Endothelial cell of umbilical vein (primary cell): ENCODE measurements around the gene MYPN. TPM values are rescaled to one million over a fixed set of nuclear protein-coding genes. Genes with fewer than 3 reads are reported as not detected.

Source experiments
- BruUV-seq: library from RNA; stranded (reverse); fragments of 400-500 nt; replicated peaks from 2 replicates; lab custom pipeline; 2021; lab: Mats Ljungman, UMichigan
- CTCF ChIA-PET: fragments of 300-600, 350-600 bp; sonication (Branson Sonifier 250); formaldehyde crosslinking; loops from one replicate; lab custom pipeline; 2021; ENCODE audit warnings: antibody characterized with exemption, inconsistent platforms; lab: Charles Lee
- POLR2A ChIA-PET: fragments of 300-600, 350-600 bp; sonication (Branson Sonifier 250); formaldehyde crosslinking; loops from one replicate; lab custom pipeline; 2021; ENCODE audit warnings: antibody characterized with exemption, inconsistent platforms; lab: Charles Lee
- DNase-seq: peaks from one replicate; pipeline ENCODE4 v3.0.0-alpha.2; 2011; ENCODE audit warnings: low read depth, low spot score
- FAIRE-seq: peaks from 2 replicates; lab custom pipeline; 2011; peaks lifted over from hg19 to GRCh38; lab: Jason Lieb, UNC
- H2AFZ ChIP-seq: 2 replicates; pipeline ENCODE4 v1.6.0; 2012; ENCODE audit warnings: low read depth, low read length, control low read depth, inconsistent platforms
- H3K27ac ChIP-seq: 2 replicates; pipeline ENCODE4 v1.5.1; 2011; ENCODE audit warnings: low read depth, mild to moderate bottlenecking, control low read depth, low read length, moderate library complexity; ENCODE audit not compliant: insufficient read depth
- H3K27me3 ChIP-seq, 2 experiments: 2 replicates each; pipeline versions ENCODE4 v1.6.0 to v1.6.1; 2011; ENCODE audit warnings: low read length in 2 of 2, mixed read lengths in 1 of 2; ENCODE audit not compliant: control insufficient read depth in 2 of 2, insufficient read depth in 2 of 2
- H3K36me3 ChIP-seq, 2 experiments: 2 replicates in 1 of 2; 3 replicates in 1 of 2; pipeline ENCODE4 v1.5.1; 2011; ENCODE audit warnings: low read length in 2 of 2, mild to moderate bottlenecking in 1 of 2, moderate library complexity in 1 of 2; ENCODE audit not compliant: control insufficient read depth in 2 of 2, insufficient read depth in 2 of 2; ENCODE audit errors: extremely low read depth in 1 of 2
- H3K4me1 ChIP-seq: 3 replicates; pipeline ENCODE4 v1.5.1; 2011; ENCODE audit warnings: mild to moderate bottlenecking, low read length; ENCODE audit not compliant: control insufficient read depth, insufficient read depth; ENCODE audit errors: extremely low read depth
- H3K4me2 ChIP-seq: 2 replicates; pipeline ENCODE4 v1.6.1; 2011; ENCODE audit warnings: low read length, control low read depth, mixed read lengths; ENCODE audit not compliant: insufficient read depth
- H3K4me3 ChIP-seq, 3 experiments: fragments of 200-600 bp in 1 of 3; sonication (generic), shearing (Covaris generic) in 1 of 3; replicated peaks in 1 of 3; 2 replicates each; pipeline ENCODE4 v1.5.1; 2011 to 2016; ENCODE audit warnings: control low read depth in 3 of 3, low read length in 3 of 3, mild to moderate bottlenecking in 2 of 3, inconsistent platforms in 1 of 3, low read depth in 1 of 3, moderate library complexity in 1 of 3; ENCODE audit not compliant: insufficient read depth in 1 of 3
- H3K79me2 ChIP-seq: 2 replicates; pipeline ENCODE4 v1.6.0; 2012; ENCODE audit warnings: low read length, inconsistent platforms; ENCODE audit not compliant: control insufficient read depth, insufficient read depth
- H3K9ac ChIP-seq: replicated peaks from 2 replicates; pipeline ENCODE3; 2011; ENCODE audit warnings: low read length, control low read depth; ENCODE audit not compliant: insufficient read depth; ENCODE audit errors: extremely low read depth
- H3K9me1 ChIP-seq: replicated peaks from 3 replicates; pipeline ENCODE4 v1.6.0; 2011; ENCODE audit warnings: mild to moderate bottlenecking, low read length; ENCODE audit not compliant: control insufficient read depth, insufficient read depth; ENCODE audit errors: extremely low read depth
- H3K9me3 ChIP-seq: replicated peaks from 2 replicates; pipeline ENCODE4 v1.5.1; 2012; ENCODE audit warnings: low read length, inconsistent platforms; ENCODE audit not compliant: control insufficient read depth, insufficient read depth
- H4K20me1 ChIP-seq: replicated peaks from 2 replicates; pipeline ENCODE3; 2011; ENCODE audit warnings: mild to moderate bottlenecking, low read length; ENCODE audit not compliant: control insufficient read depth, insufficient read depth; ENCODE audit errors: extremely low read depth
- EZH2 ChIP-seq: IDR thresholded peaks from 2 replicates; pipeline ENCODE4 v1.6.1; 2012; ENCODE audit warnings: borderline replicate concordance, low read depth, mild to moderate bottlenecking, moderate library complexity, low read length, inconsistent platforms; ENCODE audit not compliant: severe bottlenecking
- GATA2 ChIP-seq: IDR thresholded peaks from 2 replicates; pipeline ENCODE4 v1.7.0; 2011; ENCODE audit warnings: low read depth, mild to moderate bottlenecking, moderate library complexity, mixed read lengths, low read length; ENCODE audit not compliant: insufficient read length, insufficient read depth
- JUN ChIP-seq: IDR thresholded peaks from 2 replicates; pipeline ENCODE4 v1.6.1; 2011; ENCODE audit warnings: borderline replicate concordance, low read depth; ENCODE audit not compliant: insufficient read length, insufficient read depth
- MYC ChIP-seq: IDR thresholded peaks from one replicate; pipeline ENCODE4 v1.6.1; 2011; ENCODE audit warnings: mild to moderate bottlenecking, low read depth, low read length
- POLR2A ChIP-seq: IDR thresholded peaks from 2 replicates; pipeline ENCODE4 v1.6.1; 2012; ENCODE audit warnings: low read depth, mild to moderate bottlenecking, control low read depth, low read length
- dilution Hi-C: fragments of 300-500 bp; cut with MboI; formaldehyde crosslinking; loops from one replicate; pipeline ENCODE4 v1.15.0; 2019; ENCODE audit warnings: low sequenced_read_pairs; ENCODE audit not compliant: extremely low pct_ligation_motif_present
- intact Hi-C: fragments of 100-400 bp; cut with micrococcal nuclease; formaldehyde crosslinking; loops from one replicate; pipeline ENCODE4 v1.10.0; 2022
- polyA plus RNA-seq, 4 experiments: library from polyadenylated mRNA; depleted of rRNA in 3 of 4; stranded (reverse) in 3 of 4; unstranded in 1 of 4; fragments of >200 nt; gene quantifications; 2 replicates each; pipeline versions ENCODE4 v1.2.1 to v1.2.3, GENCODE V29; 2011 to 2012; ENCODE audit warnings: missing spikeins in 1 of 4
- total RNA-seq: library from RNA; stranded (reverse); gene quantifications from 2 replicates; pipeline ENCODE4 v1.2.3, GENCODE V29; 2021
- TF ChIP-seq, protein P1 (sequence below), 2 donors: IDR thresholded peaks; 1 replicate in 1 of 2; 2 replicates in 1 of 2; pipeline ENCODE4 v1.5.1; 2011; ENCODE audit warnings: low read length in 2 of 2, mild to moderate bottlenecking in 2 of 2, moderate library complexity in 2 of 2, control low read depth in 1 of 2, inconsistent platforms in 1 of 2, low read depth in 1 of 2; ENCODE audit not compliant: insufficient read depth in 1 of 2; ENCODE audit errors: extremely low read depth in 1 of 2
- TF ChIP-seq, protein P2 (sequence below): IDR thresholded peaks from 2 replicates; pipeline ENCODE4 v1.6.1; 2011; ENCODE audit not compliant: insufficient read depth, insufficient read length

MYPN gene
- total and polyA plus RNA-seq, 2 donors (not counting 3 experiments of a cell fraction or from before 2014, with no cell fraction given) = 0.01 TPM; not detected in 1

DNA sequence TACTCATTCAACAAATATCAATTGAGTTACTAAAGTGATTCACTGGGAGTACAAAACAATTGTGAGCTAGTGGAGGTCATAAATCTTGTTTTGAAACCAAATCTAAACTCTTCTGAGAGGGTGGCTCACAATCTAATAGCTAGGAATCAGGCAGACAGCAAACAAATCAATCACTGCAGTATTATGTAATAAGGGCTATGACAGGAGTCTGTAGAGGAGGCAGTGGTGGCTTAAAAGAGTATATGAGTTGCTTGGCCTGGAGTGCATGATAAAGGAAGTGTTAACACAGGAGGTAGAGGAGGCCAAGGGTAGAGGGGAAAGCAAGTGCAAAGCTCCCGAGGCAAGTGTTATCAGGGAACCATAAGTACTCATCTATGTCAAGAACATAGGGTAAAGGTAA lies 16.5 kb downstream of the MYPN start:
- Histone ChIP-seq H3K4me2 (no peak overlapping the region), H3K9me1 (no peaks in the 10 kb centered on the region), H3K9ac (no peak overlapping the region), H3K9me3 (no peaks in the 10 kb centered on the region), H3K36me3 (no peaks in the 10 kb centered on the region), H3K79me2 (no peaks in the 10 kb centered on the region), H3K4me3 (no peak overlapping the region), H3K4me1 (no peaks in the 10 kb centered on the region), H3K27me3 (no peaks in the 10 kb centered on the region), H4K20me1 (no peaks in the 10 kb centered on the region), H3K27ac (no peak overlapping the region), H2AFZ (peak overlapping the region; percentile 20)
- FAIRE-seq (no peak), DNase-seq (no peak)
- intact Hi-C loops = no loop called here
- ChIA-PET POLR2A (no interaction called here), CTCF (no interaction called here)
- TF ChIP-seq EZH2 (no peak), MYC (no peak), GATA2 (no peak), POLR2A (no peak), JUN (no peak)
- TF ChIP-seq, protein P1, sequence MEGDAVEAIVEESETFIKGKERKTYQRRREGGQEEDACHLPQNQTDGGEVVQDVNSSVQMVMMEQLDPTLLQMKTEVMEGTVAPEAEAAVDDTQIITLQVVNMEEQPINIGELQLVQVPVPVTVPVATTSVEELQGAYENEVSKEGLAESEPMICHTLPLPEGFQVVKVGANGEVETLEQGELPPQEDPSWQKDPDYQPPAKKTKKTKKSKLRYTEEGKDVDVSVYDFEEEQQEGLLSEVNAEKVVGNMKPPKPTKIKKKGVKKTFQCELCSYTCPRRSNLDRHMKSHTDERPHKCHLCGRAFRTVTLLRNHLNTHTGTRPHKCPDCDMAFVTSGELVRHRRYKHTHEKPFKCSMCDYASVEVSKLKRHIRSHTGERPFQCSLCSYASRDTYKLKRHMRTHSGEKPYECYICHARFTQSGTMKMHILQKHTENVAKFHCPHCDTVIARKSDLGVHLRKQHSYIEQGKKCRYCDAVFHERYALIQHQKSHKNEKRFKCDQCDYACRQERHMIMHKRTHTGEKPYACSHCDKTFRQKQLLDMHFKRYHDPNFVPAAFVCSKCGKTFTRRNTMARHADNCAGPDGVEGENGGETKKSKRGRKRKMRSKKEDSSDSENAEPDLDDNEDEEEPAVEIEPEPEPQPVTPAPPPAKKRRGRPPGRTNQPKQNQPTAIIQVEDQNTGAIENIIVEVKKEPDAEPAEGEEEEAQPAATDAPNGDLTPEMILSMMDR (IDR thresholded peaks at IDR 0.05; ENCODE audit: extremely low read depth in 1 of 2, insufficient read depth in 1 of 2, low read depth in 1 of 2, low read length in 2 of 2) = no peak
- no TSS peak for BruUV-seq
- dilution Hi-C loops = no loop called here

DNA sequence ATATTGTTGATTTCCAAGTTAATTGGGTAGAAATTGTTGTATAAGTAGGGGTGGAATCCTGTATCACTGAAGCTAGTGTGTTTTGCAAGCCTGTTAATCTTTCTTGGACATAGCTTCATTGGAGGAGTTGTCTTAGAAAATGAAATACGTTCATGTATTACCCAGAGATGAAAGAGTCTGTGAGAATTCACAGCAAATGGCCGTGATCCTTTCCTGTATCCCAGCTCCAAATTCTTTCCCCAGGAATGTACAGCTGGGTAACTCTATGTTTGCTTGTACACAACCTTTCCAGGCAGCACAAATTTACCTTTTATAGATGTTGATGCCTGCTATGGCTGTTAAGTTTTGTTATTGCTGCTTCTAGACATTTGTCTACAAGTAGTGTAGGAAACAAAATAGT lies 18.7 kb downstream of the MYPN start:
- no peak overlapping the region for H3K4me2 ChIP-seq
- no peak overlapping the region for H3K27ac ChIP-seq
- ChIA-PET CTCF (interaction anchor here (0.9 kb wide), 1 partner anchor 45 kb away, joined by 3 read pairs; no protein-coding TSS in a partner anchor), POLR2A (interaction anchor here (0.5 kb wide), 1 partner anchor 43 kb away, joined by 3 read pairs; no protein-coding TSS in a partner anchor)
- H3K79me2 ChIP-seq = no peaks in the 10 kb centered on the region
- H3K4me3 ChIP-seq = no peak overlapping the region
- dilution Hi-C loops = no loop called here
- no peaks in the 10 kb centered on the region for H3K27me3 ChIP-seq
- no peaks in the 10 kb centered on the region for H3K4me1 ChIP-seq
- H3K9ac ChIP-seq = no peak overlapping the region
- H2AFZ ChIP-seq = no peak overlapping the region
- no peaks in the 10 kb centered on the region for H3K9me1 ChIP-seq
- H3K9me3 ChIP-seq = no peaks in the 10 kb centered on the region
- H3K36me3 ChIP-seq = no peaks in the 10 kb centered on the region
- BruUV-seq = no TSS peak
- no peaks in the 10 kb centered on the region for H4K20me1 ChIP-seq
- FAIRE-seq = no peak
- TF ChIP-seq, protein P2, sequence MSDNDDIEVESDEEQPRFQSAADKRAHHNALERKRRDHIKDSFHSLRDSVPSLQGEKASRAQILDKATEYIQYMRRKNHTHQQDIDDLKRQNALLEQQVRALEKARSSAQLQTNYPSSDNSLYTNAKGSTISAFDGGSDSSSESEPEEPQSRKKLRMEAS = no peak
- TF ChIP-seq EZH2 = no peak
- intact Hi-C loops = no loop called here
- DNase-seq = no peak
